K562 (cell line): Measurements from ENCODE around the gene ATOSA. TPM values are rescaled to one million over a fixed set of nuclear protein-coding genes. Genes with fewer than 3 reads are reported as not detected.
A peak's percentile ranks its signal among the peaks of the same experiment; 100 is the strongest.

ENCODE experiments used
- ATAC-seq: fragments of 200-7000 bp; cut with Tn5 transposase; 3 replicates; pipeline ENCODE4 v1.9.1; 2020; ENCODE audit warnings: moderate library complexity
- BruUV-seq: library from RNA; stranded (reverse); fragments of 400-500 nt; replicated peaks from 2 replicates; lab custom pipeline; 2021; lab: Mats Ljungman, UMichigan
- CTCF ChIA-PET: fragments of 300-600 bp; formaldehyde crosslinking; extraction: SDS; loops from one replicate; lab custom pipeline; 2021; ENCODE audit warnings: low intra/inter-chr PET ratio; lab: Yijun Ruan, JAX
- POLR2A ChIA-PET: fragments of 300-600, 350-650 bp; sonication (Branson Sonifier 250); formaldehyde crosslinking; extraction: SDS; loops from one replicate; lab custom pipeline; 2021; ENCODE audit warnings: antibody characterized with exemption, inconsistent platforms; lab: Yijun Ruan, JAX
- DNase-seq, 4 experiments: peaks; one replicate each; pipeline versions ENCODE4 v3.0.0 to v3.0.0-alpha.2; 2011 to 2018; ENCODE audit warnings: low spot score in 3 of 4, mixed read lengths in 3 of 4; ENCODE audit errors: extremely low read depth in 1 of 4
- FAIRE-seq: peaks from 2 replicates; lab custom pipeline; 2011; peaks lifted over from hg19 to GRCh38; lab: Jason Lieb, UNC
- H2AFZ ChIP-seq: 2 replicates; pipeline ENCODE4 v1.6.0; 2011; ENCODE audit warnings: low read depth, low read length, control low read depth, inconsistent platforms
- H3K27ac ChIP-seq: fragments of 200-600 bp; 3 replicates; pipeline ENCODE4 v1.8.0; 2011; ENCODE audit warnings: low read depth, mild to moderate bottlenecking, control low read depth, inconsistent platforms, low read length, moderate library complexity, mixed read lengths; ENCODE audit errors: extremely low read depth
- H3K27me3 ChIP-seq, 2 experiments: fragments of 300-600 bp in 1 of 2; 2 replicates in 1 of 2; 3 replicates in 1 of 2; pipeline versions ENCODE4 v1.6.0 to v1.8.0; 2011; ENCODE audit warnings: inconsistent platforms in 2 of 2, low read length in 2 of 2, mild to moderate bottlenecking in 1 of 2, mixed read lengths in 1 of 2, moderate library complexity in 1 of 2; ENCODE audit not compliant: control insufficient read depth in 2 of 2, insufficient read depth in 2 of 2
- H3K36me3 ChIP-seq: fragments of 300-600 bp; 3 replicates; pipeline ENCODE4 v1.8.0; 2011; ENCODE audit warnings: mild to moderate bottlenecking, low read length, inconsistent platforms; ENCODE audit not compliant: control insufficient read depth, insufficient read depth
- H3K4me1 ChIP-seq, 2 experiments: fragments of 200-600 bp in 1 of 2; replicated peaks in 1 of 2; 2 replicates in 1 of 2; 3 replicates in 1 of 2; pipeline versions ENCODE4 v1.5.1 to v1.8.0; 2011; ENCODE audit warnings: inconsistent platforms in 2 of 2, low read length in 2 of 2, mild to moderate bottlenecking in 1 of 2, mixed read lengths in 1 of 2, moderate library complexity in 1 of 2; ENCODE audit not compliant: control insufficient read depth in 2 of 2, insufficient read depth in 2 of 2
- H3K4me2 ChIP-seq: 2 replicates; pipeline ENCODE4 v1.6.1; 2011; ENCODE audit warnings: low read length, control low read depth, inconsistent platforms, mixed read lengths; ENCODE audit not compliant: insufficient read depth
- H3K4me3 ChIP-seq: fragments of 200-600 bp; sonication (generic), shearing (Covaris generic); 2 replicates; pipeline ENCODE4 v1.5.1; 2016; ENCODE audit warnings: control low read depth, inconsistent platforms
- H3K79me2 ChIP-seq: fragments of 200-600 bp; 3 replicates; pipeline ENCODE4 v1.8.0; 2011; ENCODE audit warnings: low read length, inconsistent platforms; ENCODE audit not compliant: control insufficient read depth, insufficient read depth
- H3K9ac ChIP-seq, 2 experiments: 2 replicates each; pipeline versions ENCODE4 v1.6.0 to v1.6.1; 2011; ENCODE audit warnings: low read depth in 2 of 2, low read length in 2 of 2, control low read depth in 1 of 2, inconsistent platforms in 1 of 2, mild to moderate bottlenecking in 1 of 2, mixed read lengths in 1 of 2; ENCODE audit not compliant: insufficient read depth in 1 of 2
- H3K9me1 ChIP-seq: one replicate; pipeline ENCODE4 v1.6.0; 2011; ENCODE audit warnings: inconsistent platforms, mild to moderate bottlenecking, low read length, moderate library complexity; ENCODE audit not compliant: control insufficient read depth, insufficient read depth
- H3K9me3 ChIP-seq: replicated peaks from 2 replicates; pipeline ENCODE4 v1.5.1; 2011; ENCODE audit warnings: low read depth, low read length, inconsistent platforms; ENCODE audit not compliant: control insufficient read depth, insufficient read depth
- H4K20me1 ChIP-seq: replicated peaks from 2 replicates; pipeline ENCODE4 v1.6.1; 2011; ENCODE audit warnings: low read length, inconsistent platforms, mixed read lengths; ENCODE audit not compliant: control insufficient read depth, insufficient read depth
- BDP1 ChIP-seq: IDR thresholded peaks from 3 replicates; pipeline ENCODE4 v1.6.1; 2011; ENCODE audit not compliant: insufficient read length, insufficient read depth
- CAMTA2 ChIP-seq: fragments of 250-450 bp; sonication (Bioruptor Pico); conservative IDR thresholded peaks from 2 replicates; pipeline ENCODE4 v1.5.1; 2022
- CEBPB ChIP-seq: fragments of 450-650 bp; IDR thresholded peaks from 2 replicates; pipeline ENCODE4 v1.6.1; 2016; ENCODE audit warnings: missing genetic modification characterization, missing compliant biosample characterization
- EP300 ChIP-seq: IDR thresholded peaks from 2 replicates; pipeline ENCODE4 v1.6.1; 2012; ENCODE audit warnings: low read length, improper control_type of control experiment
- ETS2 ChIP-seq: IDR thresholded peaks from 2 replicates; pipeline ENCODE4 v1.6.1; 2016; ENCODE audit warnings: borderline replicate concordance, missing genetic modification characterization, mild to moderate bottlenecking, moderate library complexity, missing compliant biosample characterization; ENCODE audit not compliant: poor library complexity, severe bottlenecking
- FOSL1 ChIP-seq: fragments of 200-800 bp; sonication (Bioruptor generic); conservative IDR thresholded peaks from 2 replicates; pipeline ENCODE4 v1.6.1; 2016; ENCODE audit warnings: missing genetic modification characterization, missing compliant biosample characterization
- MAFG ChIP-seq: fragments of 450-650 bp; conservative IDR thresholded peaks from 2 replicates; pipeline ENCODE4 v1.6.1; 2016; ENCODE audit warnings: missing genetic modification characterization, missing compliant biosample characterization
- PTBP1 ChIP-seq: fragments of 200-400 bp; formaldehyde crosslinking; IDR thresholded peaks from 2 replicates; pipeline ENCODE4 v1.6.1; 2017; ENCODE audit warnings: low read depth, low read length
- RAD51 ChIP-seq: fragments of 450-650 bp; IDR thresholded peaks from 2 replicates; pipeline ENCODE4 v1.7.1; 2016; ENCODE audit warnings: low read depth, mild to moderate bottlenecking, borderline replicate concordance
- RBM25 ChIP-seq: fragments of 200-400 bp; formaldehyde crosslinking; IDR thresholded peaks from 2 replicates; pipeline ENCODE4 v1.6.1; 2018; ENCODE audit warnings: low read length, low read depth, moderate library complexity; ENCODE audit not compliant: severe bottlenecking
- SIX5 ChIP-seq, 2 experiments: IDR thresholded peaks; 2 replicates each; pipeline ENCODE4 v1.6.1; 2011; ENCODE audit warnings: low read length in 2 of 2, borderline replicate concordance in 1 of 2, low read depth in 1 of 2, mild to moderate bottlenecking in 1 of 2, moderate library complexity in 1 of 2; ENCODE audit not compliant: insufficient read depth in 1 of 2
- SRSF3 ChIP-seq: fragments of 200-400 bp; formaldehyde crosslinking; IDR thresholded peaks from 2 replicates; pipeline ENCODE4 v1.6.1; 2016; ENCODE audit warnings: mild to moderate bottlenecking, low read length, moderate library complexity; ENCODE audit not compliant: insufficient read depth
- ZNF24 ChIP-seq: fragments of 450-650 bp; IDR thresholded peaks from 2 replicates; pipeline ENCODE4 v1.6.1; 2016
- WGBS: fragments of 100-300 bp; shearing (Covaris generic); methylation state at CpG from one replicate; pipeline ENCODE4 v1.1.6; 2016; ENCODE audit warnings: low coverage, mixed read lengths; ENCODE audit not compliant: insufficient coverage; ENCODE audit errors: missing lambda C conversion rate; 5-methylcytosine and 5-hydroxymethylcytosine counted together
- in situ Hi-C: fragments of 300-500 bp; cut with MboI; formaldehyde crosslinking; loops from 4 replicates; pipeline ENCODE4 v1.15.0; 2018; ENCODE audit warnings: inconsistent platforms, mixed read lengths
- intact Hi-C: fragments of 100-400 bp; cut with micrococcal nuclease; formaldehyde crosslinking; loops from 2 replicates; pipeline ENCODE4 v1.14.2; 2022
- polyA plus RNA-seq, 8 experiments: library from polyadenylated mRNA; depleted of rRNA in 4 of 8; stranded (reverse) in 5 of 8; unstranded in 3 of 8; fragments of >200 nt; fragmentation: Nextera tagmentation in 2 of 8; fragmentation: Illumina TruSeq in 1 of 8; extraction: Ambion mirVana in 2 of 8; extraction: Trizol in 1 of 8; gene quantifications; 2 replicates each; pipeline versions ENCODE4 v1.2.1 to v1.2.3, GENCODE V29; 2011 to 2014; ENCODE audit warnings: inconsistent platforms in 1 of 8, missing spikeins in 1 of 8
- total RNA-seq, 7 experiments: library from RNA; depleted of rRNA in 6 of 7; stranded (reverse); fragments of >200 nt in 6 of 7; fragmentation: Illumina TruSeq in 2 of 7; extraction: Trizol in 2 of 7; gene quantifications; 2 replicates each; pipeline versions ENCODE4 v1.2.1 to v1.2.3, GENCODE V29; 2011 to 2021; ENCODE audit warnings: low replicate concordance in 1 of 7
- TF ChIP-seq, protein P1 (sequence below): fragments of 200-800 bp; sonication (Bioruptor generic); IDR thresholded peaks from 2 replicates; pipeline ENCODE4 v1.6.1; 2017; ENCODE audit warnings: missing genetic modification characterization, missing compliant biosample characterization

ATOSA gene
- total and polyA plus RNA-seq, 9 of the 15 experiments (the other 6 are each of a cell fraction or from before 2014, with no cell fraction given): 2.0 to 6.1 (median 3.9) TPM

DNA sequence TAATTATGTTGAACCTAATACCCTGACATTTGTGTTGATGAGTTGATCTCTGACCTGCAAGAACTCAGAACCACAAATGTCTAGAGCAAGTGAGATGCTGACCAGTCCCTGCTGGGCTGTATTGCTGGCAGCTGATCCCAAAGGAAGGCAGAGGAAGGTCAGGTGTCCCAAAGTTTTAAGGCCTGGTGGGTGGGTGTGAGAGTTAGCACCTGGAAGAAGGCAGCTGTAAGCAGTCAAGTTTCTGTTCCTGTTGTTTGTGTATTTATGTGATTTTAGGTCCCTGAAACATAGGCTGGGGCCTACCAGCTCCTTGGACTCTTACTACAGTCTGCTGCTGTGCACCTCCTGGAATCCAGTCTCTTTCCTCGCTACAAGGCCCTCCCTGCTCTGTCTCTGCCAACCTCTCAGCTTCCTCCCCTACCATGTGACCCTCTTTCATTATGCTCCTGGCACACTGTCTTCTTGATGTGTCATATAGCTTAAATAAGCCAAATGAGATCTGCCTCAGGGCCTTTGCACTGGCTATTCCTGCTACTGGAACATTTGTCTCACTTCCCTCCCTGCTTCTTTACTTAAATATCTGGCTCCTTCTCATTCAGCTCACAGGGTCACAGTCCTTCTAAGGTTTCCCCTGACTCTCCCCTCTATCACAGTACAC lies 31.0 kb upstream of the ATOSA start:
- no peak overlapping the region for H3K9ac ChIP-seq
- TF ChIP-seq SRSF3 (no peak), RBM25 (peak; percentile 57)
- 0% methylated on average over 1 of the region's 1 CpG for WGBS
- ATAC-seq (no peak), DNase-seq (no peak), FAIRE-seq (no peak)
- in situ Hi-C loops: no loop called here
- intact Hi-C loops: loop anchor here (10.0 kb wide), 1 partner anchor 55 kb away; no protein-coding TSS in a partner anchor
- no TSS peak for BruUV-seq
- no peaks in the 10 kb centered on the region for H3K4me1 ChIP-seq
- no peaks in the 10 kb centered on the region for H3K9me3 ChIP-seq
- no peaks in the 10 kb centered on the region for H3K36me3 ChIP-seq
- no peaks in the 10 kb centered on the region; a peak in 1 of 5 replicates for H3K27me3 ChIP-seq
- ChIA-PET POLR2A (no interaction called here), CTCF (no interaction called here)
- H3K79me2 ChIP-seq: no peaks in the 10 kb centered on the region
- H3K27ac ChIP-seq: no peak overlapping the region
- no peak overlapping the region for H3K4me3 ChIP-seq
- H3K9me1 ChIP-seq: no peaks in the 10 kb centered on the region
- no peaks in the 10 kb centered on the region for H4K20me1 ChIP-seq
- no peak overlapping the region for H2AFZ ChIP-seq
- no peak overlapping the region for H3K4me2 ChIP-seq

DNA sequence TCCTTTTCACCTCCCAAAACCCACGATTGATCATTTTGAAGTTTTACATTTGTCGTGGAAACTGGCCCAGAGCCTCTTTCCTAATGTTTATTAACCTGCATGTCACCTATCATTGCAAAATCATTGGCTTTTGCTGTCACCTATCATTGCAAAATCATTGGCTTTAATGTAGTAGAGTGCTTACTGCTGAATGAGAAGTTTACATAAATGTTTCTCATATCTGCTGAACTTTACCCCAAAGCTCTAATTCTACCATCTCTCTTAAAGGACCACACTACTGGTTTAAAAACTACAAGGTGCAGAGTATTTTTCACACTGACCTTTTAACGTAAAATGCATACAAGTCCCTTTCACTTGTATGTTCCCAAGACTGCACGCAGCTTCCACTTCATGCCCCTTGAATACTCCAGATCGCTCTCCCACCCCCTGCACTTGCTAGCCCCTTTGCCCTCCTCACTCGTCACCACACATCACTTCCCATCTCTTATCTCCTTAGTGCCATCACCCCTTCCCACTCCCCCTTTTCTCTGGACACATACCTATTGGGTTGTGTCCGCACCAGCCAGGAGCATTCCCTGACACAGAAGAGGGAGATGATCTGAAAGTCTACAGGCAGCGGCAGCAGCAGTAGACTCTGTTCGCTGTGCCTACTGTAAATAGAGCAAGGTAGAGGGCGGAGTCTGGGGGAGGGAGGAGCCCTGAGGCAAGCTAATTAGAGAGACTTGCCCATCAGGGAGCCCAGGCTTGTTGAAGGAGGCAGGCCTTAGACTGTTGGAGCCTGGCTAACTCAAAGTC lies 30.2 kb upstream of the ATOSA start:
- no peak overlapping the region for H3K4me3 ChIP-seq
- ChIA-PET POLR2A (interaction anchor here (0.6 kb wide), 1 partner anchor 948 kb away, joined by 3 read pairs; no protein-coding TSS in a partner anchor), CTCF (no interaction called here)
- peak; percentile 69 for ATAC-seq
- FAIRE-seq: no peak
- no peaks in the 10 kb centered on the region for H3K4me1 ChIP-seq
- H3K9me3 ChIP-seq: no peaks in the 10 kb centered on the region
- H3K27ac ChIP-seq: no peak overlapping the region
- no peaks in the 10 kb centered on the region; a peak in 1 of 5 replicates for H3K27me3 ChIP-seq
- H4K20me1 ChIP-seq: no peaks in the 10 kb centered on the region
- BruUV-seq: no TSS peak
- in situ Hi-C loops (no loop called here), intact Hi-C loops (no loop called here)
- H3K4me2 ChIP-seq: no peak overlapping the region
- no peaks in the 10 kb centered on the region for H3K36me3 ChIP-seq
- peak in 1 of 4 experiments; percentile 7 for DNase-seq
- H3K9ac ChIP-seq: no peak overlapping the region
- no peak overlapping the region for H2AFZ ChIP-seq
- no peaks in the 10 kb centered on the region for H3K79me2 ChIP-seq
- no peaks in the 10 kb centered on the region for H3K9me1 ChIP-seq
- WGBS: 0% methylated on average over 8 of the region's 10 CpGs
- TF ChIP-seq PTBP1: no peak
- no peak for TF ChIP-seq ETS2 (tag)
- TF ChIP-seq MAFG (tag): no peak
- TF ChIP-seq RAD51: no peak
- TF ChIP-seq ZNF24: no peak
- TF ChIP-seq FOSL1 (tag): no peak
- peak; percentile 23; the same call in 1 of the 2 replicates for TF ChIP-seq CEBPB (tag)
- TF ChIP-seq BDP1: no peak
- TF ChIP-seq EP300: no peak
- no peak for TF ChIP-seq SIX5 (IDR thresholded peaks at IDR 0.05; ENCODE audit: borderline replicate concordance in 1 of 2, insufficient read depth in 1 of 2, low read depth in 1 of 2, low read length in 2 of 2)
- TF ChIP-seq CAMTA2 (CRISPR knock-in tag): no peak
- TF ChIP-seq, protein P1, sequence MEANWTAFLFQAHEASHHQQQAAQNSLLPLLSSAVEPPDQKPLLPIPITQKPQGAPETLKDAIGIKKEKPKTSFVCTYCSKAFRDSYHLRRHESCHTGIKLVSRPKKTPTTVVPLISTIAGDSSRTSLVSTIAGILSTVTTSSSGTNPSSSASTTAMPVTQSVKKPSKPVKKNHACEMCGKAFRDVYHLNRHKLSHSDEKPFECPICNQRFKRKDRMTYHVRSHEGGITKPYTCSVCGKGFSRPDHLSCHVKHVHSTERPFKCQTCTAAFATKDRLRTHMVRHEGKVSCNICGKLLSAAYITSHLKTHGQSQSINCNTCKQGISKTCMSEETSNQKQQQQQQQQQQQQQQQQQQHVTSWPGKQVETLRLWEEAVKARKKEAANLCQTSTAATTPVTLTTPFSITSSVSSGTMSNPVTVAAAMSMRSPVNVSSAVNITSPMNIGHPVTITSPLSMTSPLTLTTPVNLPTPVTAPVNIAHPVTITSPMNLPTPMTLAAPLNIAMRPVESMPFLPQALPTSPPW: peak; percentile 60
